ENCODE measurements around the gene INTS3. TPM values are rescaled to one million over a fixed set of nuclear protein-coding genes. Genes with fewer than 3 reads are reported as not detected.

The INTS3 gene
- total and polyA plus RNA-seq, 9 of the 15 experiments (the other 6 are each of a cell fraction or from before 2014, with no cell fraction given) = 6.3 to 24.1 (median 14.3) TPM

DNA sequence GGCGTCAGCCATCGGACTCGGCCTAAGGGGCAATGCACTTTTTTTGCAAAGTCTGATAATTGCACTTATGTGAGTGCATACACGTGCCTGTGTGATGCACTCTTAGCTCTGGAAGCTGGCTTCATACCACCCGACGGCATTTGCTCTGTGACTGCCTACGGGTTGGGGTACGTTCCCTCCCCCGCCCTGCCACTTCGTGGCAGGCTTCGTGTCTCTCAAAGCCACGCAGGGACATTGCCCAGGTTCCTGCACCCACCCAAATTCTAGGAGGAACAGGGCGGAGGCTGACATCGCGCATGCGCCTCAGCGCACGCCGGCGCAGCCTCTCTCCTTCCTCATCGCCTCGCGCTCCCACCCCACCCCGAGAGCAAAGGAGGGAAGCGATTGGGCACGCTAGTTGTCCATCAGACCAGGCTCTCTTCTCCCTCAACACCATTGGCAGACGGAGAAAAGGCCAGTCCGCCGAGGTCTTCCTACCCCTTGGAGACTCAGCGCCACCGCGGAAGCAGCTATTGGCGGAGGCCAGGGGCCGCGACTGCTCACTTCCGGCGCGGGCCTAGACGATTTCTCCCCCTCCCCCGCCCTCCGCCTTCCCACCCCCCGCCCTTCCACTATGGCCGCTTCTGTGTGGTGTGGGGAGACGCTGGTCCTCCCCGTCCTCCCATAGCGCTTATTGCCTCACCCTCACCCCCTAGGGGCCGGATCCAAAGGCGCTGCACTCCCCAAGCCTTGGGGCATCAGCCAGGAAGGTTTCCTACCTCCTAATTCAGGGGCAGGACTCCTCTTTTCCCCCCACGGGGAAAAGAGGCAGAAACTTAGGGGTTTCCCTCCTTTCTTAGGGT lies at the start of gene INTS3 (continued):
- TF ChIP-seq AFF4 (CRISPR knock-in tag; IDR thresholded peaks at IDR 0.05) (peak; percentile 81), SRSF9 (IDR thresholded peaks at IDR 0.05; ENCODE audit: borderline replicate concordance, low read depth, low read length) (no peak), E2F4 (CRISPR knock-in tag; IDR thresholded peaks at IDR 0.05; ENCODE audit: low read depth) (no peak), MBD2 (IDR thresholded peaks at IDR 0.05; ENCODE audit: borderline replicate concordance, low read depth) (peak; percentile 94), ZNF644 (tag; IDR thresholded peaks at IDR 0.05; ENCODE audit: low read depth) (no peak; the same call in 1 of the 2 replicates), YBX1 (IDR thresholded peaks at IDR 0.05) (no peak), ZKSCAN1 (IDR thresholded peaks at IDR 0.05; ENCODE audit: low read depth, low read length) (no peak), RAD21 (CRISPR knock-in tag; conservative IDR thresholded peaks at IDR 0.05 in 1 of 2, IDR thresholded peaks at IDR 0.05 in 1 of 2) (no peak), RNF219 (CRISPR knock-in tag; IDR thresholded peaks at IDR 0.05) (no peak), TEAD2 (tag; IDR thresholded peaks at IDR 0.05) (no peak), NCOR1 (IDR thresholded peaks at IDR 0.05) (no peak), NCOA4 (IDR thresholded peaks at IDR 0.05; ENCODE audit: partially characterized antibody) (no peak), ZBTB2 (IDR thresholded peaks at IDR 0.05) (peak; percentile 93)
- TF ChIP-seq, protein P1, sequence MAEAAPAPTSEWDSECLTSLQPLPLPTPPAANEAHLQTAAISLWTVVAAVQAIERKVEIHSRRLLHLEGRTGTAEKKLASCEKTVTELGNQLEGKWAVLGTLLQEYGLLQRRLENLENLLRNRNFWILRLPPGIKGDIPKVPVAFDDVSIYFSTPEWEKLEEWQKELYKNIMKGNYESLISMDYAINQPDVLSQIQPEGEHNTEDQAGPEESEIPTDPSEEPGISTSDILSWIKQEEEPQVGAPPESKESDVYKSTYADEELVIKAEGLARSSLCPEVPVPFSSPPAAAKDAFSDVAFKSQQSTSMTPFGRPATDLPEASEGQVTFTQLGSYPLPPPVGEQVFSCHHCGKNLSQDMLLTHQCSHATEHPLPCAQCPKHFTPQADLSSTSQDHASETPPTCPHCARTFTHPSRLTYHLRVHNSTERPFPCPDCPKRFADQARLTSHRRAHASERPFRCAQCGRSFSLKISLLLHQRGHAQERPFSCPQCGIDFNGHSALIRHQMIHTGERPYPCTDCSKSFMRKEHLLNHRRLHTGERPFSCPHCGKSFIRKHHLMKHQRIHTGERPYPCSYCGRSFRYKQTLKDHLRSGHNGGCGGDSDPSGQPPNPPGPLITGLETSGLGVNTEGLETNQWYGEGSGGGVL (CRISPR knock-in tag; IDR thresholded peaks at IDR 0.05) = no peak

Measured in K562 (cell line).